Sigmoid colon (tissue), 4 donors: ENCODE results near the gene DCAF10.

Experiments
- CTCF ChIP-seq, 4 experiments: fragments of 450-650 bp in 3 of 4; fragments of 200-600 bp in 1 of 4; IDR thresholded peaks; one replicate each; pipeline ENCODE4 v1.5.1; 2016 to 2019; ENCODE audit warnings: antibody characterized with exemption in 4 of 4, mild to moderate bottlenecking in 3 of 4, moderate library complexity in 2 of 4
- EP300 ChIP-seq, 4 donors: sonication (generic); formaldehyde crosslinking; IDR thresholded peaks; one replicate each; pipeline ENCODE4 v1.6.1; 2017; ENCODE audit warnings: antibody characterized with exemption in 4 of 4
- POLR2A ChIP-seq, 2 donors: fragments of 450-650 bp; IDR thresholded peaks; one replicate each; pipeline ENCODE4 v1.6.1; 2016; ENCODE audit warnings: antibody characterized with exemption in 2 of 2, mild to moderate bottlenecking in 2 of 2, moderate library complexity in 2 of 2
- POLR2AphosphoS5 ChIP-seq, 4 donors: sonication (generic); formaldehyde crosslinking; IDR thresholded peaks; one replicate each; pipeline ENCODE4 v1.6.1; 2017; ENCODE audit warnings: antibody characterized with exemption in 4 of 4

- TF ChIP-seq CTCF (IDR thresholded peaks at IDR 0.05), result no peak
- TF ChIP-seq EP300 (IDR thresholded peaks at IDR 0.05), result no peak
- TF ChIP-seq POLR2A (IDR thresholded peaks at IDR 0.05), result no peak
- no peak for TF ChIP-seq POLR2AphosphoS5 (IDR thresholded peaks at IDR 0.05)
Measured at GRCh38 chr9:37910271-37910670, 109.7 kb downstream of the DCAF10 start.
